Panc1 (cell line): ENCODE measurements around the gene SLX9. TPM values are rescaled to one million over a fixed set of nuclear protein-coding genes. Genes with fewer than 3 reads are reported as not detected.

Experiments
- ATAC-seq: fragments of 200-7000 bp; cut with Tn5 transposase; 2 replicates; pipeline ENCODE4 v1.9.1; 2020; ENCODE audit warnings: mild to moderate bottlenecking, moderate library complexity
- BruUV-seq: library from RNA; stranded (reverse); fragments of 400-500 nt; replicated peaks from 2 replicates; lab custom pipeline; 2021; lab: Mats Ljungman, UMichigan
- CTCF ChIA-PET: fragments of 300-600 bp; sonication (Branson Sonifier 250); formaldehyde crosslinking; loops from one replicate; lab custom pipeline; 2022; ENCODE audit warnings: antibody characterized with exemption; lab: Charles Lee
- POLR2A ChIA-PET: fragments of 300-600 bp; sonication (Branson Sonifier 250); formaldehyde crosslinking; loops from one replicate; lab custom pipeline; 2022; ENCODE audit warnings: antibody characterized with exemption; lab: Charles Lee
- DNase-seq: peaks from one replicate; pipeline ENCODE4 v3.0.0-alpha.2; 2010; ENCODE audit warnings: low read depth, low spot score
- H3K27ac ChIP-seq: 2 replicates; pipeline ENCODE4 v1.5.1; 2011; ENCODE audit warnings: mild to moderate bottlenecking, low read length, inconsistent platforms
- H3K27me3 ChIP-seq: fragments of 200-500 bp; sonication (Bioruptor generic); 2 replicates; pipeline ENCODE4 v1.6.0; 2014; ENCODE audit warnings: low read length, inconsistent platforms; ENCODE audit not compliant: control insufficient read depth, insufficient read depth
- H3K36me3 ChIP-seq: fragments of 200-500 bp; sonication (Bioruptor generic); 2 replicates; pipeline ENCODE4 v1.5.1; 2014; ENCODE audit warnings: inconsistent platforms, mild to moderate bottlenecking, low read length, moderate library complexity; ENCODE audit not compliant: control insufficient read depth, insufficient read depth
- H3K4me1 ChIP-seq: 2 replicates; pipeline ENCODE4 v1.5.1; 2011; ENCODE audit warnings: inconsistent platforms, mild to moderate bottlenecking, low read length, moderate library complexity; ENCODE audit not compliant: control insufficient read depth, insufficient read depth
- H3K4me3 ChIP-seq, 2 experiments: 2 replicates each; pipeline ENCODE4 v1.5.1; 2011 to 2012; ENCODE audit warnings: low read depth in 2 of 2, low read length in 2 of 2, mild to moderate bottlenecking in 2 of 2, inconsistent platforms in 1 of 2, moderate library complexity in 1 of 2
- H3K9me3 ChIP-seq: fragments of 200-500 bp; sonication (Bioruptor generic); 2 replicates; pipeline ENCODE4 v1.5.1; 2014; ENCODE audit warnings: low read depth, mild to moderate bottlenecking, inconsistent platforms, low read length, moderate library complexity; ENCODE audit not compliant: control insufficient read depth, insufficient read depth
- CTCF ChIP-seq: fragments of 450-650 bp; IDR thresholded peaks from 2 replicates; pipeline ENCODE4 v1.5.1; 2017; ENCODE audit warnings: mild to moderate bottlenecking
- POLR2AphosphoS5 ChIP-seq: IDR thresholded peaks from 2 replicates; pipeline ENCODE4 v1.6.1; 2012; ENCODE audit warnings: mild to moderate bottlenecking, low read depth, low read length, moderate library complexity
- SIN3A ChIP-seq: IDR thresholded peaks from 2 replicates; pipeline ENCODE4 v1.6.1; 2012; ENCODE audit warnings: low read depth, mild to moderate bottlenecking, low read length, moderate library complexity, borderline replicate concordance; ENCODE audit not compliant: insufficient read depth
- TCF7L2 ChIP-seq: IDR thresholded peaks from 2 replicates; pipeline ENCODE4 v1.6.1; 2011; ENCODE audit warnings: mild to moderate bottlenecking, low read depth, low read length, inconsistent platforms
- in situ Hi-C: cut with HindIII; loops from 2 replicates; pipeline ENCODE4 v1.10.0; 2016; ENCODE audit warnings: low sequenced_read_pairs, low pct_unique_long_range_greater_than_20kb
- intact Hi-C: fragments of 100-400 bp; cut with micrococcal nuclease; formaldehyde crosslinking; loops from one replicate; pipeline ENCODE4 v1.10.0; 2022; ENCODE audit not compliant: unreplicated experiment
- total RNA-seq: library from RNA; stranded (reverse); gene quantifications from one replicate; pipeline ENCODE4 v1.2.1, GENCODE V29; 2021; ENCODE audit not compliant: unreplicated experiment
- TF ChIP-seq, protein P1 (sequence below), 2 experiments: IDR thresholded peaks; 2 replicates each; pipeline ENCODE4 v1.6.1; 2011 to 2012; ENCODE audit warnings: low read depth in 2 of 2, control low read depth in 1 of 2, low read length in 1 of 2, mild to moderate bottlenecking in 1 of 2, moderate library complexity in 1 of 2; ENCODE audit not compliant: insufficient read depth in 1 of 2

SLX9 gene
- total RNA-seq, 1 experiment from 2014 or later, result 50.9 TPM

DNA sequence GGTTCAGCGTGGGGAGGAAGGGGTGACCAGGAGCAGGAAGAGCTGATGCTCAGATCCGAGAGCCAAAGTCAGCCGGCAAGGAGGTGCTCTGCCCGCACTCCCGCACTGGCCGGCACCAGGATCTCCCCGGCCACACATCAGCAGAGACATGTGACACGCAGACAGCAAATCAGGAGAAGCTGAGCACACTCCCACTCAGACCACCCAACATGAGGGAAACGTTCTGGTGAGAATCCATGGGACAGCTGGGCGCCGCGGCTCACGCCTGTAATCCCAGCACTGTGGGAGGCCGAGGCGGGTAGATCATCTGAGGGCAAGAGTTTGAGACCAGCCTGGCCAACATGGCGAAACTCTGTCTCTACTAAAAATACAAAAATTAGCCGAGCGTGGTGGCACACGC is 47.7 kb upstream of the SLX9 start:
- ChIA-PET POLR2A (interaction anchor here (0.6 kb wide), 1 partner anchor 23 kb away, joined by 4 read pairs; no protein-coding TSS in a partner anchor), CTCF (interaction anchor here (0.6 to 1.0 kb wide), 7 partner anchors 8 to 1060 kb away, joined by 3 to 11 read pairs (median 5); no protein-coding TSS in a partner anchor)
- Histone ChIP-seq H3K27me3 (no peaks in the 10 kb centered on the region), H3K36me3 (no peaks in the 10 kb centered on the region), H3K4me1 (no peaks in the 10 kb centered on the region), H3K4me3 (no peak overlapping the region), H3K27ac (no peak overlapping the region), H3K9me3 (no peaks in the 10 kb centered on the region)
- BruUV-seq, result no TSS peak
- no peak for DNase-seq
- intact Hi-C loops (loop anchor here (5.0 kb wide), 1 partner anchor 40 kb away; no protein-coding TSS in a partner anchor), in situ Hi-C loops (no loop called here)
- TF ChIP-seq CTCF (no peak), POLR2AphosphoS5 (no peak), TCF7L2 (no peak), SIN3A (no peak)
- TF ChIP-seq, protein P1, sequence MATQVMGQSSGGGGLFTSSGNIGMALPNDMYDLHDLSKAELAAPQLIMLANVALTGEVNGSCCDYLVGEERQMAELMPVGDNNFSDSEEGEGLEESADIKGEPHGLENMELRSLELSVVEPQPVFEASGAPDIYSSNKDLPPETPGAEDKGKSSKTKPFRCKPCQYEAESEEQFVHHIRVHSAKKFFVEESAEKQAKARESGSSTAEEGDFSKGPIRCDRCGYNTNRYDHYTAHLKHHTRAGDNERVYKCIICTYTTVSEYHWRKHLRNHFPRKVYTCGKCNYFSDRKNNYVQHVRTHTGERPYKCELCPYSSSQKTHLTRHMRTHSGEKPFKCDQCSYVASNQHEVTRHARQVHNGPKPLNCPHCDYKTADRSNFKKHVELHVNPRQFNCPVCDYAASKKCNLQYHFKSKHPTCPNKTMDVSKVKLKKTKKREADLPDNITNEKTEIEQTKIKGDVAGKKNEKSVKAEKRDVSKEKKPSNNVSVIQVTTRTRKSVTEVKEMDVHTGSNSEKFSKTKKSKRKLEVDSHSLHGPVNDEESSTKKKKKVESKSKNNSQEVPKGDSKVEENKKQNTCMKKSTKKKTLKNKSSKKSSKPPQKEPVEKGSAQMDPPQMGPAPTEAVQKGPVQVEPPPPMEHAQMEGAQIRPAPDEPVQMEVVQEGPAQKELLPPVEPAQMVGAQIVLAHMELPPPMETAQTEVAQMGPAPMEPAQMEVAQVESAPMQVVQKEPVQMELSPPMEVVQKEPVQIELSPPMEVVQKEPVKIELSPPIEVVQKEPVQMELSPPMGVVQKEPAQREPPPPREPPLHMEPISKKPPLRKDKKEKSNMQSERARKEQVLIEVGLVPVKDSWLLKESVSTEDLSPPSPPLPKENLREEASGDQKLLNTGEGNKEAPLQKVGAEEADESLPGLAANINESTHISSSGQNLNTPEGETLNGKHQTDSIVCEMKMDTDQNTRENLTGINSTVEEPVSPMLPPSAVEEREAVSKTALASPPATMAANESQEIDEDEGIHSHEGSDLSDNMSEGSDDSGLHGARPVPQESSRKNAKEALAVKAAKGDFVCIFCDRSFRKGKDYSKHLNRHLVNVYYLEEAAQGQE (IDR thresholded peaks at IDR 0.05; ENCODE audit: insufficient read depth in 1 of 2, low read depth in 2 of 2, low read length in 1 of 2), result no peak
- ATAC-seq, result no peak

DNA sequence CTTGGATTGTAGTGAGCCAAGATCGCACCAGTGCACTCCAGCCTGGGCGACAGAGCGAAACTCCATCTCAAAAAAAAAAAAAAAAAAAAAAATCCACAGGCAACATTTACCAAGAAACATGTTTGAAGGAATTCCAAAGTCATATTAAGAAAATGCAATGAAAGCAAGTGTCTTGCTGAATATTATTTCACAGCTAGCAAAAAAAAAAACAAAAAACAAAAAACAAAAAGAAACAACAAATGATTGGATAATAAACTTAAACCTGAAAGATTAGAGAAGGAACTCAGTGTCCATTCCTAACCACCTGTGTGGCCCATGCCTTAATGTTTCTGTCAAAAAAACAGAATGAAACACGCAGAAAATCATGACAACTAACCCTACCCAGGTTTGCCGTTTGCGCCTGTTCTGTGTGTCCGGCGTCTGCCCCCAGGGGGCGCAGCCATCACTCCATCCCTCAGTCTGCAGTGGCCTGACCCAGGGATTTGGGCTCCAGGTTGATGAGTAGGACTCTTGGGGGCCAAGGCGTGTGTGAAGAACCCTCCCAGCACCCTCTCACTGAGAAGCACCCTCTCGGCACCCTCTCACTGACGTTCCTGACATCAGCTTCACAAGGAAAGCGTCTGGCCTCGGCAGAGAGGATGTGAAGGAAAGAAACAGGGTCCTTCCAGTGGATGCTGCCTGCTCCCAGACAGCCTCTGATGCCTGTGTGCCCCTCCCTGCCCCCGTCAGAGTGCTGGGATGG is 47.1 kb upstream of the SLX9 start:
- POLR2A ChIA-PET, result interaction anchor here (0.6 to 0.7 kb wide), 3 partner anchors 22 to 874 kb away, joined by 3 to 13 read pairs (median 4); no protein-coding TSS in a partner anchor

More for the DNA sequence above, 47.1 kb upstream of the SLX9 start:
- no peak for TF ChIP-seq TCF7L2
- TF ChIP-seq CTCF, result peak; percentile 92
- TF ChIP-seq, protein P1 (IDR thresholded peaks at IDR 0.05; ENCODE audit: insufficient read depth in 1 of 2, low read depth in 2 of 2, low read length in 1 of 2), result no peak
- TF ChIP-seq SIN3A, result no peak
- TF ChIP-seq POLR2AphosphoS5, result no peak
- no peak for DNase-seq
- ATAC-seq, result peak; percentile 83
- in situ Hi-C loops, result no loop called here
- H3K27ac ChIP-seq, result no peak overlapping the region
- H3K9me3 ChIP-seq, result no peaks in the 10 kb centered on the region
- H3K36me3 ChIP-seq, result no peaks in the 10 kb centered on the region
- no peak overlapping the region for H3K4me3 ChIP-seq
- no peaks in the 10 kb centered on the region for H3K27me3 ChIP-seq
- CTCF ChIA-PET, result interaction anchor here (0.6 to 1.0 kb wide), 8 partner anchors 8 to 1060 kb away, joined by 3 to 11 read pairs (median 6); no protein-coding TSS in a partner anchor
- no peaks in the 10 kb centered on the region for H3K4me1 ChIP-seq
- intact Hi-C loops, result loop anchor here (5.0 kb wide), 1 partner anchor 40 kb away; no protein-coding TSS in a partner anchor
- no TSS peak for BruUV-seq
